ENCODE measurements around the gene SEC61B.
A peak's percentile ranks its signal among the peaks of the same experiment; 100 is the strongest.

SEC61B gene

GRCh38 chr9:99213197-99213596 is 8.9 kb upstream of the SEC61B start:
- TF ChIP-seq NFIC (IDR thresholded peaks at IDR 0.05) = no peak
- TF ChIP-seq FOXM1 (IDR thresholded peaks at IDR 0.05; ENCODE audit: borderline replicate concordance, low read depth) = no peak
- no peak for TF ChIP-seq CREB1 (IDR thresholded peaks at IDR 0.05; ENCODE audit: low read depth)
- TF ChIP-seq YY1 (IDR thresholded peaks at IDR 0.05; ENCODE audit: low read depth) = no peak
- TF ChIP-seq CEBPB (IDR thresholded peaks at IDR 0.05) = no peak
- no peak for TF ChIP-seq EGR1 (IDR thresholded peaks at IDR 0.05)
- no peak for TF ChIP-seq EP300 (IDR thresholded peaks at IDR 0.05; ENCODE audit: borderline replicate concordance)
- no peak for TF ChIP-seq TAF1 (IDR thresholded peaks at IDR 0.05; ENCODE audit: low read depth)
- no peak for TF ChIP-seq ZBTB7A (IDR thresholded peaks at IDR 0.05; ENCODE audit: low read depth)
- TF ChIP-seq TEAD4 (IDR thresholded peaks at IDR 0.05) = no peak
- TF ChIP-seq RAD21 (IDR thresholded peaks at IDR 0.05; ENCODE audit: low read depth) = no peak

GRCh38 chr9:99216073-99216472 is 6.0 kb upstream of the SEC61B start:
- TF ChIP-seq TCF12 (IDR thresholded peaks at IDR 0.05; ENCODE audit: low read depth) (no peak), REST (IDR thresholded peaks at IDR 0.05; ENCODE audit: low read depth) (no peak), ZBTB7A (IDR thresholded peaks at IDR 0.05; ENCODE audit: low read depth) (no peak), FOXM1 (IDR thresholded peaks at IDR 0.05; ENCODE audit: borderline replicate concordance, low read depth) (no peak), USF1 (IDR thresholded peaks at IDR 0.05) (no peak), RAD21 (IDR thresholded peaks at IDR 0.05; ENCODE audit: low read depth) (no peak), NFIC (IDR thresholded peaks at IDR 0.05) (no peak)

GRCh38 chr9:99220011-99220410 is 2.1 kb upstream of the SEC61B start:
- TF ChIP-seq ZBTB7A (IDR thresholded peaks at IDR 0.05; ENCODE audit: low read depth) = no peak

DNA sequence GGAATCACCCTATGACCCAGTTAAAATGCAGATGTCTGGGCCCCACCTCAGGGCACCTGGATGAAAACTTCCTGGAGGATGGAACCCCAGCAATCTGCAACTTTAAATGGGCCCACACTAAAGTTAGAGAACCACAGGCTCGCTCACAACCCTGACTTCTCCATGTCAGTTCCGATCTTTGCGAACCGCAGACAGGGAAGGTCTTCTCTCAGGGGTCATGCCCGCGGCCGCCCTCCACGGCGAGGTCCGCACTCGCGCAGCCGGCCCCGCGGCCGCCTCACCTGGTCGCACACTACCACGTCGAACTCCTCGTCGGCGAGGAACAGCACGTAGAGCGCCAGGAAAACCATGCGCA is 839 bp upstream of the SEC61B start:
- TF ChIP-seq YY1 (IDR thresholded peaks at IDR 0.05; ENCODE audit: low read depth) = no peak
- TF ChIP-seq MAX (IDR thresholded peaks at IDR 0.05) = peak; percentile 47; the same call in 1 of the 2 replicates
- TF ChIP-seq USF1 (IDR thresholded peaks at IDR 0.05) = no peak

DNA sequence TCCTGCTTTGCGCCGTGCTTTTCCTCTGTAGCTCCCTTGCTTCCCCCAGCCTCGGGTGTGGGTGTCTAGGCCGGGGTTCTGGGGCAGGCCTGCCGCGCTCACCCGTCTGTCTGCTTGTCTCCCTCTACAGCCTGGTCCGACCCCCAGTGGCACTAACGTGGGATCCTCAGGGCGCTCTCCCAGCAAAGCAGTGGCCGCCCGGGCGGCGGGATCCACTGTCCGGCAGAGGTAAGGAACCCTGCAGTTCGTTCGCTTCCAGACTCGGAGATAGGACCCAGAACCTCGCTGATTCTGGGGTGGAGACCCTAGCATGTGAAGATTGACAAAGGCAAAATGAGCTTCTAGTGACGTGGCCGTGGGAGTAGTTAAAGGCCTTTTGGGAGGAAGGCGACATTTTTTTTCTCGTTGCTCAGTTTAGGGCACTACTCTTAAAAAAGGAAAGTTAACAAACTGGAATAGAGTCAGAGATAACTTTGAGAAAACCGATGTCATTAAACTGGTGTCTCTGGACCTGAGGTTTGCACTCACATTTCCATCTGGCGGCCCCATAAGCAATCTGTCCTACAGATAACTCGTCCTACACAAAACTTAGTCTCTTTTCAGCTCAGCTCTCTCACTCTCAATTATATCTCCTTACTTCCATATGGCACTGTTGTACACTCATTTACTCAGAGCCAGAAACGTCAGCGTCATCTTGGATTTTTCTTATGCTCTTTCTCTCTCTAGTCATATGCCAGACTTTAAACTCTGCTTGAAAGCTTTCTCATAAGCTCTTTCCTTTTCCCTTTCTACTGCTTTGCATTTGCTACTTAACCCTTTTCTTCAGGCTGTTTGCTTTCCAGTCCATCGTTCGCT is 561 bp downstream of the SEC61B start:
- no peak for TF ChIP-seq RAD21 (IDR thresholded peaks at IDR 0.05; ENCODE audit: low read depth)
- TF ChIP-seq EP300 (IDR thresholded peaks at IDR 0.05; ENCODE audit: borderline replicate concordance) = no peak
- TF ChIP-seq TCF12 (IDR thresholded peaks at IDR 0.05; ENCODE audit: low read depth) = no peak
- no peak for TF ChIP-seq FOXM1 (IDR thresholded peaks at IDR 0.05; ENCODE audit: borderline replicate concordance, low read depth)
- no peak for TF ChIP-seq REST (IDR thresholded peaks at IDR 0.05; ENCODE audit: low read depth)
- no peak for TF ChIP-seq TEAD4 (IDR thresholded peaks at IDR 0.05)
- no peak for TF ChIP-seq CEBPB (IDR thresholded peaks at IDR 0.05)
- no peak for TF ChIP-seq ZBTB7A (IDR thresholded peaks at IDR 0.05; ENCODE audit: low read depth)
- no peak for TF ChIP-seq TAF1 (IDR thresholded peaks at IDR 0.05; ENCODE audit: low read depth)
- no peak for TF ChIP-seq NFIC (IDR thresholded peaks at IDR 0.05)
- no peak for TF ChIP-seq MAX (IDR thresholded peaks at IDR 0.05)
- no peak for TF ChIP-seq YY1 (IDR thresholded peaks at IDR 0.05; ENCODE audit: low read depth)
- TF ChIP-seq CREB1 (IDR thresholded peaks at IDR 0.05; ENCODE audit: low read depth) = no peak
- TF ChIP-seq EGR1 (IDR thresholded peaks at IDR 0.05) = no peak

GRCh38 chr9:99224445-99224844 is 2.4 kb downstream of the SEC61B start:
- TF ChIP-seq TAF1 (IDR thresholded peaks at IDR 0.05; ENCODE audit: low read depth) (no peak), ZBTB7A (IDR thresholded peaks at IDR 0.05; ENCODE audit: low read depth) (no peak), NFIC (IDR thresholded peaks at IDR 0.05) (no peak), REST (IDR thresholded peaks at IDR 0.05; ENCODE audit: low read depth) (no peak), MAX (IDR thresholded peaks at IDR 0.05) (no peak), USF1 (IDR thresholded peaks at IDR 0.05) (no peak), YY1 (IDR thresholded peaks at IDR 0.05; ENCODE audit: low read depth) (no peak), TCF12 (IDR thresholded peaks at IDR 0.05; ENCODE audit: low read depth) (no peak), CEBPB (IDR thresholded peaks at IDR 0.05) (no peak), RAD21 (IDR thresholded peaks at IDR 0.05; ENCODE audit: low read depth) (no peak), EGR1 (IDR thresholded peaks at IDR 0.05) (no peak), FOXM1 (IDR thresholded peaks at IDR 0.05; ENCODE audit: borderline replicate concordance, low read depth) (no peak), CREB1 (IDR thresholded peaks at IDR 0.05; ENCODE audit: low read depth) (no peak), TEAD4 (IDR thresholded peaks at IDR 0.05) (no peak), EP300 (IDR thresholded peaks at IDR 0.05; ENCODE audit: borderline replicate concordance) (no peak)

Data from Ishikawa (cell line).